BJ (cell line): ENCODE results near the gene WIPF3. TPM values are rescaled to one million over a fixed set of nuclear protein-coding genes. Genes with fewer than 3 reads are reported as not detected.
"Not testable (repeated sequence)": the region's sequence is repeated elsewhere in the genome, so short reads cannot be mapped to it uniquely, and the experiment has no call there.

Experiments
- CTCF ChIA-PET: fragments of 350-600 bp; formaldehyde crosslinking; extraction: SDS; loops from one replicate; lab custom pipeline; 2021; ENCODE audit warnings: antibody characterized with exemption, inconsistent platforms; lab: Yijun Ruan, JAX
- POLR2A ChIA-PET: fragments of 300-600 bp; sonication (Branson Sonifier 250); formaldehyde crosslinking; extraction: SDS; loops from one replicate; lab custom pipeline; 2021; ENCODE audit warnings: antibody characterized with exemption; lab: Charles Lee
- DNase-seq: peaks from one replicate; pipeline ENCODE4 v3.0.0-alpha.2; 2011; ENCODE audit warnings: low read depth
- H3K27me3 ChIP-seq: 2 replicates; pipeline ENCODE4 v1.6.0; 2011; ENCODE audit warnings: low read length; ENCODE audit not compliant: control insufficient read depth, insufficient read depth
- H3K36me3 ChIP-seq: 2 replicates; pipeline ENCODE4 v1.5.1; 2011; ENCODE audit warnings: low read length; ENCODE audit not compliant: control insufficient read depth, insufficient read depth
- H3K4me3 ChIP-seq: 2 replicates; pipeline ENCODE4 v1.5.1; 2011; ENCODE audit warnings: low read depth, mild to moderate bottlenecking, control low read depth, low read length
- CTCF ChIP-seq: IDR thresholded peaks from 2 replicates; pipeline ENCODE4 v1.5.1; 2011; ENCODE audit warnings: low read depth, mild to moderate bottlenecking, control low read depth, inconsistent platforms, low read length, moderate library complexity; ENCODE audit not compliant: insufficient read depth
- polyA plus RNA-seq: library from polyadenylated mRNA; depleted of rRNA; stranded (reverse); fragments of >200 nt; gene quantifications from 2 replicates; pipeline ENCODE4 v1.2.3, GENCODE V29; 2011; rRNA removed
- small RNA-seq: library from RNA; depleted of rRNA; stranded (forward); fragments of <200 nt; gene quantifications from one replicate; pipeline ENCODE3, GENCODE V24; 2012; ENCODE audit warnings: low replicate concordance, low read depth; ENCODE audit not compliant: insufficient read length

The WIPF3 gene
- polyA plus RNA-seq, 1 experiment, result not detected

GRCh38 chr7:29958667-29959358 lies 152.5 kb downstream of the WIPF3 start:
- ChIA-PET POLR2A (no interaction called here), CTCF (no interaction called here)
- Histone ChIP-seq H3K36me3 (peaks cover 6% of the 10 kb centered on the region), H3K27me3 (no peaks in the 10 kb centered on the region), H3K4me3 (no peak overlapping the region)
- no peak for DNase-seq
- no peak for TF ChIP-seq CTCF

- H3K27me3 ChIP-seq, H3K4me3 ChIP-seq, POLR2A ChIA-PET, H3K36me3 ChIP-seq, DNase-seq, CTCF ChIA-PET: not testable (repeated sequence)
Measured at GRCh38 chr7:29961611-29962010, 155.3 kb downstream of the WIPF3 start.

DNA sequence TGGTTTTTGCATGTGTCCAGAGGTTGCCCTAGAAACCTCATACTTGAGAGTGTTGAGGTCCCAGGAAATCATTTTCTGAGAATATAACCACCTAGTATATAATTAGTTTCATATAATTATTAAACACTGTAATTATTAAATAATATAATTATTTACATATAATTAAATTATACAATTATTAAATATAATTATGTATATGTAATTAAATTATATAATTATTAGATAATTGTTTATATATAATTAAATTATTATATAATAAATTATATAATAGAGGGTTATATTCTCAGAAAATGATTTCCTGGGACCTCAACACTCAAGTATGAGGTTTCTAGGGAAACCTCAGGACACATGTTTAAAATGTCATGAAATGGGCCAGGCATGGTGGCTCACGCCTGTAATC lies 155.7 kb downstream of the WIPF3 start:
- TF ChIP-seq CTCF, result no peak
- ChIA-PET CTCF (no interaction called here), POLR2A (no interaction called here)
- DNase-seq, result no peak
- peaks cover 10% of the 10 kb centered on the region for H3K36me3 ChIP-seq
- H3K27me3 ChIP-seq, result no peaks in the 10 kb centered on the region
- no peak overlapping the region for H3K4me3 ChIP-seq

- Histone ChIP-seq H3K4me3 (no peak overlapping the region), H3K36me3 (peaks cover 7% of the 10 kb centered on the region), H3K27me3 (no peaks in the 10 kb centered on the region)
- no peak for TF ChIP-seq CTCF
- ChIA-PET POLR2A (no interaction called here), CTCF (no interaction called here)
- no peak for DNase-seq
Measured at GRCh38 chr7:29965030-29965429, 158.7 kb downstream of the WIPF3 start.

Small RNAs within 50 kb of the gene (small RNA-seq; reads per million reads assigned to genes)
- gene RF01210, result not detected

Other genes with a start within 250 kb of the WIPF3 start
- 0.11 and 0.63 TPM in 2 replicates for gene PRR15, start 242.7 kb upstream of the WIPF3 start, polyA plus RNA-seq
- gene SCRN1, start 183.3 kb downstream of the WIPF3 start, polyA plus RNA-seq, result 81.4 and 107 TPM in 2 replicates
- gene FKBP14, start 220.2 kb downstream of the WIPF3 start, polyA plus RNA-seq, result 14.9 and 27.1 TPM in 2 replicates
- 4.2 and 6.8 TPM in 2 replicates for gene PLEKHA8, start 221.9 kb downstream of the WIPF3 start, polyA plus RNA-seq